ENCODE measurements around the gene HOMER3. TPM values are rescaled to one million over a fixed set of nuclear protein-coding genes. Genes with fewer than 3 reads are reported as not detected.

The HOMER3 gene
- polyA plus RNA-seq, 1 donor from 2014 or later: 83.6 TPM

DNA sequence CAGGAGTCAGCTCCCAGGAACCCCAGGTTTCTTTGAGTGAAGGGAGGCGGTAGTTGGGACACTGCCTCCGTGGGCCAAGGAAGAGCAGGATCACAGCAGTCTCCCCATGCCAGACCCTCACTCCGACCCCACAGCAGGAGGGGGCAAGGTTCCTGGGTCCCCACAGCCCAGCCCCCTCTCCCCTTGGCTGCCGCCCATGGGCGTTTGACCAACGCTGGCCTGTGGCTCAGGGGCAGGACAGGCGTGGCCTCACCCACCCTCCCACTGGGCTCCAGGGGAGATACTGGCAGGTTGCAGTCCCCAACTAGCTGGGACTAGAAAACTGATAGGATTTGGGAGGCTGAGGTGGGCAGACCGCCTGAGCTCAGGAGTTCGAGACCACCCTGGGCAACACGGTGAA is 31.0 kb downstream of the HOMER3 start:
- no peaks in the 10 kb centered on the region for H4K20me1 ChIP-seq (ENCODE audit: insufficient read depth)
- no peaks in the 10 kb centered on the region for H3K79me2 ChIP-seq (replicated peaks; ENCODE audit: insufficient read depth, low read length)
- H3K4me2 ChIP-seq (ENCODE audit: low read length): no peak overlapping the region
- no peaks in the 10 kb centered on the region for H3K9me2 ChIP-seq (ENCODE audit: insufficient read depth, low read length)
- H3K9ac ChIP-seq (ENCODE audit: low read length): no peak overlapping the region
- no peaks in the 10 kb centered on the region for H3K27me3 ChIP-seq (ENCODE audit: insufficient read depth, low read depth, low read length)
- no peak overlapping the region for H3K27ac ChIP-seq (ENCODE audit: low read length)
- H3F3A ChIP-seq (ENCODE audit: insufficient read depth, low read length, poor library complexity, severe bottlenecking): no peaks in the 10 kb centered on the region
- TF ChIP-seq EZH2 (IDR thresholded peaks at IDR 0.05; ENCODE audit: borderline replicate concordance, insufficient read depth, low read length, poor library complexity, severe bottlenecking) (no peak), POLR2AphosphoS5 (IDR thresholded peaks at IDR 0.05) (no peak), TAF1 (IDR thresholded peaks at IDR 0.05; ENCODE audit: low read depth) (no peak), SMC3 (conservative IDR thresholded peaks at IDR 0.05; ENCODE audit: poor library complexity) (no peak), MXI1 (conservative IDR thresholded peaks at IDR 0.05; ENCODE audit: poor library complexity, severe bottlenecking) (no peak), RAD21 (conservative IDR thresholded peaks at IDR 0.05) (no peak), EP300 (conservative IDR thresholded peaks at IDR 0.05; ENCODE audit: poor library complexity, severe bottlenecking) (no peak)
- TF ChIP-seq, protein P1, sequence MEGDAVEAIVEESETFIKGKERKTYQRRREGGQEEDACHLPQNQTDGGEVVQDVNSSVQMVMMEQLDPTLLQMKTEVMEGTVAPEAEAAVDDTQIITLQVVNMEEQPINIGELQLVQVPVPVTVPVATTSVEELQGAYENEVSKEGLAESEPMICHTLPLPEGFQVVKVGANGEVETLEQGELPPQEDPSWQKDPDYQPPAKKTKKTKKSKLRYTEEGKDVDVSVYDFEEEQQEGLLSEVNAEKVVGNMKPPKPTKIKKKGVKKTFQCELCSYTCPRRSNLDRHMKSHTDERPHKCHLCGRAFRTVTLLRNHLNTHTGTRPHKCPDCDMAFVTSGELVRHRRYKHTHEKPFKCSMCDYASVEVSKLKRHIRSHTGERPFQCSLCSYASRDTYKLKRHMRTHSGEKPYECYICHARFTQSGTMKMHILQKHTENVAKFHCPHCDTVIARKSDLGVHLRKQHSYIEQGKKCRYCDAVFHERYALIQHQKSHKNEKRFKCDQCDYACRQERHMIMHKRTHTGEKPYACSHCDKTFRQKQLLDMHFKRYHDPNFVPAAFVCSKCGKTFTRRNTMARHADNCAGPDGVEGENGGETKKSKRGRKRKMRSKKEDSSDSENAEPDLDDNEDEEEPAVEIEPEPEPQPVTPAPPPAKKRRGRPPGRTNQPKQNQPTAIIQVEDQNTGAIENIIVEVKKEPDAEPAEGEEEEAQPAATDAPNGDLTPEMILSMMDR (IDR thresholded peaks at IDR 0.05; ENCODE audit: poor library complexity, severe bottlenecking): no peak
- TF ChIP-seq, protein P2, sequence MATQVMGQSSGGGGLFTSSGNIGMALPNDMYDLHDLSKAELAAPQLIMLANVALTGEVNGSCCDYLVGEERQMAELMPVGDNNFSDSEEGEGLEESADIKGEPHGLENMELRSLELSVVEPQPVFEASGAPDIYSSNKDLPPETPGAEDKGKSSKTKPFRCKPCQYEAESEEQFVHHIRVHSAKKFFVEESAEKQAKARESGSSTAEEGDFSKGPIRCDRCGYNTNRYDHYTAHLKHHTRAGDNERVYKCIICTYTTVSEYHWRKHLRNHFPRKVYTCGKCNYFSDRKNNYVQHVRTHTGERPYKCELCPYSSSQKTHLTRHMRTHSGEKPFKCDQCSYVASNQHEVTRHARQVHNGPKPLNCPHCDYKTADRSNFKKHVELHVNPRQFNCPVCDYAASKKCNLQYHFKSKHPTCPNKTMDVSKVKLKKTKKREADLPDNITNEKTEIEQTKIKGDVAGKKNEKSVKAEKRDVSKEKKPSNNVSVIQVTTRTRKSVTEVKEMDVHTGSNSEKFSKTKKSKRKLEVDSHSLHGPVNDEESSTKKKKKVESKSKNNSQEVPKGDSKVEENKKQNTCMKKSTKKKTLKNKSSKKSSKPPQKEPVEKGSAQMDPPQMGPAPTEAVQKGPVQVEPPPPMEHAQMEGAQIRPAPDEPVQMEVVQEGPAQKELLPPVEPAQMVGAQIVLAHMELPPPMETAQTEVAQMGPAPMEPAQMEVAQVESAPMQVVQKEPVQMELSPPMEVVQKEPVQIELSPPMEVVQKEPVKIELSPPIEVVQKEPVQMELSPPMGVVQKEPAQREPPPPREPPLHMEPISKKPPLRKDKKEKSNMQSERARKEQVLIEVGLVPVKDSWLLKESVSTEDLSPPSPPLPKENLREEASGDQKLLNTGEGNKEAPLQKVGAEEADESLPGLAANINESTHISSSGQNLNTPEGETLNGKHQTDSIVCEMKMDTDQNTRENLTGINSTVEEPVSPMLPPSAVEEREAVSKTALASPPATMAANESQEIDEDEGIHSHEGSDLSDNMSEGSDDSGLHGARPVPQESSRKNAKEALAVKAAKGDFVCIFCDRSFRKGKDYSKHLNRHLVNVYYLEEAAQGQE (IDR thresholded peaks at IDR 0.05; ENCODE audit: borderline replicate concordance): no peak
- no peak overlapping the region for H2AFZ ChIP-seq (ENCODE audit: low read depth, low read length)
- H3K9me3 ChIP-seq (ENCODE audit: low read length): no peaks in the 10 kb centered on the region
- H3K36me3 ChIP-seq (ENCODE audit: insufficient read depth, low read length): peaks cover 7% of the 10 kb centered on the region
- H3K4me3 ChIP-seq (ENCODE audit: low read length): no peak overlapping the region

DNA sequence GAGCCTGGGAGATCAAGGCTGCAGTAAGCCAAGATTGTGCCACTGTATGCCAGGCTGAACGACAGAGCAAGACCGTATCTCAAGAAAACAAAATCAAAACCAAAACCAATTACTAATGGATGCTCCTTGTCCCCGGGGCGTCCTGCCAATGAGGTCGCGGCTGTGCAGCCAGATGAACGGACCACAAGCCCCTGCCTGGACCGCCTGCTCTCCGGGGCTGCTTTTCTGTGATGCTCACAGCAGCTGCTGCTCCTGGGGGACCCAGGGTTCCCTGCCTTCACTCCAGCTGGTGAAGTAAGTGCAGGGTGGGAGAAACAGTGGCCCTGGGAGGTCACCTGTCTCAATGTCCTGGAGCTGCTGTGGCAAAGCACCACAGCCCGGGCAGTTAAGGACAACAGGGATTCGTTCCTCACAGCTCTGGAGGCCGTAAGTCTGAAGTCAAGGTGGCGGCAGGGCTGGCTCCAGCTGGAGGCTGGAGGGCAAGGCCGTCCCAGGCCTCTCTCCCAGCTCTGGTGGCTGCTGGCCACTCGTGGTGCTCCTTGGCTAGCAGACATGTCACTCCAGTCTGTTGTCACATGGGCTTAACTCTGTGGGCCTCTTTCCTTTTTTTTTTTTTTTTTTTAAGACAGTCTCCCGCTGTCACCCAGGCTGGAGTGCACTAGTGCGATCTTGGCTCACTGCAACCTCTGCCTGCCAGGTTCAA is 31.9 kb downstream of the HOMER3 start:
- H3K79me2 ChIP-seq (replicated peaks; ENCODE audit: insufficient read depth, low read length): no peaks in the 10 kb centered on the region
- H3F3A ChIP-seq (ENCODE audit: insufficient read depth, low read length, poor library complexity, severe bottlenecking): no peaks in the 10 kb centered on the region
- TF ChIP-seq EP300 (conservative IDR thresholded peaks at IDR 0.05; ENCODE audit: poor library complexity, severe bottlenecking): no peak
- TF ChIP-seq MXI1 (conservative IDR thresholded peaks at IDR 0.05; ENCODE audit: poor library complexity, severe bottlenecking): no peak
- TF ChIP-seq SMC3 (conservative IDR thresholded peaks at IDR 0.05; ENCODE audit: poor library complexity): no peak
- TF ChIP-seq EZH2 (IDR thresholded peaks at IDR 0.05; ENCODE audit: borderline replicate concordance, insufficient read depth, low read length, poor library complexity, severe bottlenecking): no peak
- no peak for TF ChIP-seq TAF1 (IDR thresholded peaks at IDR 0.05; ENCODE audit: low read depth)
- TF ChIP-seq, protein P1 (IDR thresholded peaks at IDR 0.05; ENCODE audit: poor library complexity, severe bottlenecking): no peak
- H3K4me2 ChIP-seq (ENCODE audit: low read length): no peak overlapping the region
- no peaks in the 10 kb centered on the region for H4K20me1 ChIP-seq (ENCODE audit: insufficient read depth)
- H3K4me3 ChIP-seq (ENCODE audit: low read length): no peak overlapping the region
- H2AFZ ChIP-seq (ENCODE audit: low read depth, low read length): no peak overlapping the region
- H3K9ac ChIP-seq (ENCODE audit: low read length): no peak overlapping the region
- no peak overlapping the region for H3K27ac ChIP-seq (ENCODE audit: low read length)
- H3K9me3 ChIP-seq (ENCODE audit: low read length): no peaks in the 10 kb centered on the region
- H3K36me3 ChIP-seq (ENCODE audit: insufficient read depth, low read length): peaks cover 10% of the 10 kb centered on the region
- no peaks in the 10 kb centered on the region for H3K9me2 ChIP-seq (ENCODE audit: insufficient read depth, low read length)
- no peaks in the 10 kb centered on the region for H3K27me3 ChIP-seq (ENCODE audit: insufficient read depth, low read depth, low read length)
